GM18507 (cell line): ENCODE results near the gene OR6C75.
"Not testable (repeated sequence)": the region's sequence is repeated elsewhere in the genome, so short reads cannot be mapped to it uniquely, and the experiment has no call there.

Source experiments
- DNase-seq: peaks from one replicate; pipeline ENCODE4 v3.0.0; 2011; ENCODE audit warnings: low read depth; ENCODE audit not compliant: insufficient read length; ENCODE audit errors: extremely low spot score
- FAIRE-seq: peaks from 2 replicates; lab custom pipeline; 2011; peaks lifted over from hg19 to GRCh38; lab: Jason Lieb, UNC

OR6C75 gene

GRCh38 chr12:55362675-55363074 lies at the start of gene OR6C75:
TSS of gene OR6C75 (plus strand) at chr12:55362975. CDS start at chr12:55365111, 2,136 bp downstream.
- FAIRE-seq (no peak), DNase-seq (no peak)

GRCh38 chr12:55314043-55314442 lies 48.7 kb upstream of the OR6C75 start, which contains the start of gene OR6C1:
TSS of gene OR6C1 (plus strand) at chr12:55314343. CDS start at chr12:55320600, 6,257 bp downstream.
- DNase-seq (no peak), FAIRE-seq (no peak)

- DNase-seq (no peak), FAIRE-seq (no peak)
Measured at GRCh38 chr12:55320201-55320600, 42.6 kb upstream of the OR6C75 start.

- not testable (repeated sequence) for FAIRE-seq, DNase-seq
Measured at GRCh38 chr12:55325801-55326200, 37.0 kb upstream of the OR6C75 start.

- FAIRE-seq: no peak
- no peak for DNase-seq
Measured at GRCh38 chr12:55330446-55330845, 32.3 kb upstream of the OR6C75 start, which contains the start of gene OR6C3. TSS of gene OR6C3 (plus strand) at chr12:55330746. CDS start at chr12:55331701, 955 bp downstream.

GRCh38 chr12:55336002-55336401 lies 26.8 kb upstream of the OR6C75 start:
- DNase-seq: no peak
- FAIRE-seq: no peak

- FAIRE-seq, DNase-seq: not testable (repeated sequence)
Measured at GRCh38 chr12:55355338-55355737, 7.4 kb upstream of the OR6C75 start.

GRCh38 chr12:55365086-55365485 lies 2.3 kb downstream of the OR6C75 start:
- FAIRE-seq (no peak), DNase-seq (no peak)

GRCh38 chr12:55372521-55372920 lies 9.7 kb downstream of the OR6C75 start:
- no peak for FAIRE-seq

GRCh38 chr12:55385891-55386290 lies 23.1 kb downstream of the OR6C75 start:
- no peak for FAIRE-seq
- no peak for DNase-seq

More at GRCh38 chr12:55372521-55372920, 9.7 kb downstream of the OR6C75 start:
- DNase-seq: no peak

GRCh38 chr12:55392032-55392795 lies 29.4 kb downstream of the OR6C75 start:
- no peak for DNase-seq
- FAIRE-seq: no peak

GRCh38 chr12:55396326-55396725 lies 33.6 kb downstream of the OR6C75 start:
- DNase-seq: no peak
- no peak for FAIRE-seq

- no peak for DNase-seq
- FAIRE-seq: no peak
Measured at GRCh38 chr12:55400229-55400628, 37.5 kb downstream of the OR6C75 start, which contains the start of gene OR6C65. TSS of gene OR6C65 (plus strand) at chr12:55400529. CDS start at chr12:55400529, 0 bp downstream.

- DNase-seq: no peak
- FAIRE-seq: no peak
Measured at GRCh38 chr12:55407866-55408265, 45.1 kb downstream of the OR6C75 start.

GRCh38 chr12:55409133-55409532 lies 46.4 kb downstream of the OR6C75 start:
- not testable (repeated sequence) for DNase-seq, FAIRE-seq

- not testable (repeated sequence) for FAIRE-seq, DNase-seq
Measured at GRCh38 chr12:55412138-55412537, 49.4 kb downstream of the OR6C75 start.

GRCh38 chr12:55413498-55414388 lies 51.0 kb downstream of the OR6C75 start:
- not testable (repeated sequence) for FAIRE-seq, DNase-seq

- DNase-seq, FAIRE-seq: not testable (repeated sequence)
Measured at GRCh38 chr12:55414396-55414823, 51.6 kb downstream of the OR6C75 start.

GRCh38 chr12:55414889-55415288 lies 52.1 kb downstream of the OR6C75 start:
- DNase-seq, FAIRE-seq: not testable (repeated sequence)

- DNase-seq: no peak
- no peak for FAIRE-seq
Measured at GRCh38 chr12:55416961-55417360, 54.2 kb downstream of the OR6C75 start.
